Measurements from ENCODE around the gene ZP2. TPM values are rescaled to one million over a fixed set of nuclear protein-coding genes. Genes with fewer than 3 reads are reported as not detected.

The ZP2 gene
- total RNA-seq (not detected), polyA plus RNA-seq (not detected)
- long read RNA-seq, donor 1: 0 reads
- long read RNA-seq, donor 2: 0 reads

DNA sequence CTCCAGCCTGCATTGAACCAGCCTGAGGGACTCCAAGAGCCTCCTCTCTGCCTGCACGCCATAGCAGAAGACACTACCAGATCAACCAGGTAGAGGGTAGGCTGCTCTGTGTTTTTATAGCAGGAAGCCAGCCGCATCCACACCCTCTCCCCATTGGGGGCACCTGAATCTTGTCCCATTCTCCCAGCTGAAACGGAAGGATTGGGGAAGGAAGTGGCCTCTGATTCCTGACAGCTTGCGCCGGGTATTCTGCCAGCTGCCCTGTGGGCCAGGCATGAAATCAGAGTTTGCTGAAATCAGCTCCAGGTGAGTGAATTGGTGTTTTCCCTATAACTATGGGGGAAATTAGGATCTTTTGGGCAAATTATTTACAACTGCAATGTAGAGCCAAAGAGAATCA lies at the start of gene ZP2:
ZP2 (minus strand) TSS at position 89 of the 400 bp plus-strand sequence; CDS start at position 62, 27 bp downstream.
- intact Hi-C loops (cut with DNase I; ENCODE audit: low total_unique reads): no loop called here

DNA sequence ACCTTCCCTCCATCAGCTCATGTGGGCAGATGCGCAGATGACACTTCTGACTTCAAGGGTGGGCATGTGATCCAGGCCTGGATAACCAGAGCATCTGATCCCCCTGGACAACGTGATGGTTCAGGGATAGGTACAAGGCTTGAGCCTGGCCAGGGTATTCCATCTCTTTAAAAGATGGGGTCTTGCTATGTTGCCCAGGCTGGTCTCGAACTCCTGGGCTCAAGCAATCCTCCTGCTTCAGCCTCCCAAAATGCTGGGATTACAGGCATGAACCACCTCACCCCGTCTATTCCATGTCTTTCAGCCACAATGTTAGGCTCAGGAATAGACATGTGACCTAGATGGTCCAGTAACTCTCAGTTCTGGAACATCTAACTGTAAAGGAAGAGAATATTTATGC lies 45.9 kb upstream of the ZP2 start:
- H3K27me3 ChIP-seq (replicated peaks in 1 of 7): peaks cover 0 to 20% (median 0%) of the 10 kb centered on the region in 7 donors
- intact Hi-C loops (cut with DNase I; ENCODE audit: low total_unique reads): no loop called here
- TF ChIP-seq POLR2A (IDR thresholded peaks at IDR 0.05) (no peak), POLR2AphosphoS5 (IDR thresholded peaks at IDR 0.05) (no peak)
- TF ChIP-seq, protein P1, sequence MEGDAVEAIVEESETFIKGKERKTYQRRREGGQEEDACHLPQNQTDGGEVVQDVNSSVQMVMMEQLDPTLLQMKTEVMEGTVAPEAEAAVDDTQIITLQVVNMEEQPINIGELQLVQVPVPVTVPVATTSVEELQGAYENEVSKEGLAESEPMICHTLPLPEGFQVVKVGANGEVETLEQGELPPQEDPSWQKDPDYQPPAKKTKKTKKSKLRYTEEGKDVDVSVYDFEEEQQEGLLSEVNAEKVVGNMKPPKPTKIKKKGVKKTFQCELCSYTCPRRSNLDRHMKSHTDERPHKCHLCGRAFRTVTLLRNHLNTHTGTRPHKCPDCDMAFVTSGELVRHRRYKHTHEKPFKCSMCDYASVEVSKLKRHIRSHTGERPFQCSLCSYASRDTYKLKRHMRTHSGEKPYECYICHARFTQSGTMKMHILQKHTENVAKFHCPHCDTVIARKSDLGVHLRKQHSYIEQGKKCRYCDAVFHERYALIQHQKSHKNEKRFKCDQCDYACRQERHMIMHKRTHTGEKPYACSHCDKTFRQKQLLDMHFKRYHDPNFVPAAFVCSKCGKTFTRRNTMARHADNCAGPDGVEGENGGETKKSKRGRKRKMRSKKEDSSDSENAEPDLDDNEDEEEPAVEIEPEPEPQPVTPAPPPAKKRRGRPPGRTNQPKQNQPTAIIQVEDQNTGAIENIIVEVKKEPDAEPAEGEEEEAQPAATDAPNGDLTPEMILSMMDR (IDR thresholded peaks at IDR 0.05 in 8 of 11, conservative IDR thresholded peaks at IDR 0.05 in 3 of 11): no peak
- WGBS, 5 donors: 77 to 90% (median 80%) methylated on average over 4 of the region's 4 CpGs
- H3K36me3 ChIP-seq: no peaks in the 10 kb centered on the region
- H3K9me3 ChIP-seq: no peaks in the 10 kb centered on the region
- H3K27ac ChIP-seq: no peak overlapping the region
- no peak overlapping the region for H3K4me3 ChIP-seq
- no peaks in the 10 kb centered on the region for H3K4me1 ChIP-seq
- DNase-seq: no peak

More for the DNA sequence above, at the start of gene ZP2:
- Histone ChIP-seq H3K36me3 (no peaks in the 10 kb centered on the region), H3K4me1 (no peaks in the 10 kb centered on the region), H3K27me3 (replicated peaks in 1 of 7) (peaks cover 0 to 35% (median 0%) of the 10 kb centered on the region in 7 donors), H3K4me3 (no peak within 1 kb of the TSS), H3K27ac (no peak within 1 kb of the TSS), H3K9me3 (no peaks in the 10 kb centered on the region)
- TF ChIP-seq, protein P1 (IDR thresholded peaks at IDR 0.05 in 8 of 11, conservative IDR thresholded peaks at IDR 0.05 in 3 of 11): no peak
- TF ChIP-seq POLR2A (IDR thresholded peaks at IDR 0.05): no peak
- TF ChIP-seq POLR2AphosphoS5 (IDR thresholded peaks at IDR 0.05): no peak
- no peak for DNase-seq
- 27 to 49% (median 32%) methylated on average over 5 of the region's 5 CpGs for whole genome bisulfite sequencing, 5 donors

DNA sequence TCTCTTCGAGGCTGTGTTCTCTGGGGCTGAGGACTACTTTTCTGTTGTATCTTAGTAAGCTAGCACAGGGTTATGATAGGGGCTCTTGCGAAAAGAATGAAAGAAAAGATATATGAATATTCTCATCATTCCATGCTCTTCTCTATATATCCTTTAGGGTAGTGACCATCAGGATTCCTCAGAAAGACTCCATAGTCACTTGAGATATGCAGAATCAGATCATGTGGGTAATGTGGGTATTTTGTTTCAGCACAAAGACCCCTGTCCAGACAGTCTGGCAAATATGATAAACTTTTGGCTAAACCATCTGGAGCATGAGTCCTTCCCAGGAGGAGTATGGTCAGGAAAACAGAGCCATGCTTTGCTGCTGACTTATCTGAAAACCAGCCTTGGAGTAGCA lies 45.3 kb upstream of the ZP2 start:
- 79 to 91% (median 84%) methylated on average over 2 of the region's 2 CpGs for WGBS, 5 donors
- DNase-seq: no peak
- H3K27me3 ChIP-seq (replicated peaks in 1 of 7): peaks cover 0 to 25% (median 0%) of the 10 kb centered on the region in 7 donors
- no peaks in the 10 kb centered on the region for H3K9me3 ChIP-seq
- no peaks in the 10 kb centered on the region for H3K36me3 ChIP-seq
- intact Hi-C loops (cut with DNase I; ENCODE audit: low total_unique reads): no loop called here
- H3K27ac ChIP-seq: no peak overlapping the region
- TF ChIP-seq POLR2A (IDR thresholded peaks at IDR 0.05): no peak
- TF ChIP-seq POLR2AphosphoS5 (IDR thresholded peaks at IDR 0.05): no peak
- TF ChIP-seq, protein P1 (IDR thresholded peaks at IDR 0.05 in 8 of 11, conservative IDR thresholded peaks at IDR 0.05 in 3 of 11): no peak
- H3K4me3 ChIP-seq: no peak overlapping the region
- H3K4me1 ChIP-seq: no peaks in the 10 kb centered on the region

DNA sequence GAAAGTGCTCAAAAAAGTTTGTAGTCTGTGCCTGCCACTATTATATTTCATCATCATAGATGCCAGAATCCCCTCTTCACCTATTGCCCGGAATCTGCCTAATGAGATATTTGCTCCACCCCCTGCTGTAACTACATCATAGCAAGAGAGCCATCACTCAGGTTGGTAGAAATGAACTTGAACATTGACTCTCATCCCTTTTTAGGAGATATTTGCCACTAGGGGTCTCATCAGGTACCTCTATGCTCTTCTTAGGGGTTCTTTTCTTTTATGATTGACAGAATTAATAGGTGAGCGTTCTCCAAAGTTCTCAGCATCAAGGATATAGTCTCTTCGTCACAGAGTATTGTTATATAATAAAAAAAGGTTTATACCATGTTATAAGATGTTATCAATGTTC lies 42.1 kb upstream of the ZP2 start:
- Histone ChIP-seq H3K4me3 (no peak overlapping the region), H3K9me3 (no peaks in the 10 kb centered on the region), H3K27ac (no peak overlapping the region), H3K27me3 (replicated peaks in 1 of 7) (peaks cover 0 to 36% (median 0%) of the 10 kb centered on the region in 7 donors), H3K36me3 (no peaks in the 10 kb centered on the region), H3K4me1 (no peaks in the 10 kb centered on the region)
- WGBS, 5 donors: 78 to 93% (median 81%) methylated on average over 3 of the region's 3 CpGs
- TF ChIP-seq, protein P1 (IDR thresholded peaks at IDR 0.05 in 8 of 11, conservative IDR thresholded peaks at IDR 0.05 in 3 of 11): no peak
- TF ChIP-seq POLR2A (IDR thresholded peaks at IDR 0.05) (no peak), POLR2AphosphoS5 (IDR thresholded peaks at IDR 0.05) (no peak)
- DNase-seq: no peak
- intact Hi-C loops (cut with DNase I; ENCODE audit: low total_unique reads): no loop called here
